Mucosa of descending colon (tissue), 3 donors: ENCODE measurements around the gene DNAJA2. TPM values are rescaled to one million over a fixed set of nuclear protein-coding genes. Genes with fewer than 3 reads are reported as not detected.
A peak's percentile ranks its signal among the peaks of the same experiment; 100 is the strongest.

Experiments used
- ATAC-seq: fragments of 200-7000 bp; cut with Tn5 transposase; one replicate; pipeline ENCODE4 v1.9.1; 2020; ENCODE audit warnings: mild to moderate bottlenecking, moderate library complexity
- DNase-seq, 3 donors: peaks; one replicate each; pipeline ENCODE4 v3.0.0-alpha.2; 2020
- H3K36me3 ChIP-seq: fragments of 200-600 bp; one replicate; pipeline ENCODE4 v1.8.0; 2021; ENCODE audit warnings: low read depth, mild to moderate bottlenecking
- H3K4me1 ChIP-seq: fragments of 200-600 bp; one replicate; pipeline ENCODE4 v1.8.0; 2021; ENCODE audit warnings: low read depth, mild to moderate bottlenecking
- H3K4me3 ChIP-seq: fragments of 200-600 bp; one replicate; pipeline ENCODE4 v1.8.0; 2021; ENCODE audit warnings: mild to moderate bottlenecking
- H3K9me3 ChIP-seq: fragments of 200-600 bp; one replicate; pipeline ENCODE4 v1.8.0; 2021; ENCODE audit warnings: mild to moderate bottlenecking
- intact Hi-C, 2 donors: fragments of 100-400 bp; cut with DNase I in 1 of 2; cut with micrococcal nuclease in 1 of 2; formaldehyde crosslinking; loops; one replicate each; pipeline versions ENCODE4 v1.11.0 to v1.11.1; 2022; cut with DNase I, micrococcal nuclease
- long read RNA-seq, 2 donors: library from polyadenylated mRNA; unstranded; transcript quantifications; one replicate each; pipeline ENCODE4 v2.0.0, GENCODE V29; 2019 to 2021
- total RNA-seq, 3 donors: library from RNA; stranded (reverse); fragmentation: NEBNext Ultra II Directional in 2 of 3; extraction: Animal tissue kit (Norgen Biotek cat#: 25700) in 2 of 3; gene quantifications; one replicate each; pipeline versions ENCODE4 v1.2.1 to v1.2.4, GENCODE V29; 2021 to 2023
- TF ChIP-seq, protein P1 (sequence below): fragments of 200-600 bp; IDR thresholded peaks from one replicate; pipeline ENCODE4 v1.8.0; 2022; ENCODE audit warnings: antibody characterized with exemption, mild to moderate bottlenecking
- donor health status: DM: no; HTN: no; CAD: no; lungs with moderate emphysema.
- donor health status: DM: no; HTN: no; CAD: no.
- donor health status: DM: no; HTN: yes; CAD: no.

The DNAJA2 gene
- 10 to 100 TPM; 55.5 to 74.7 (median 59.6) TPM for total RNA-seq
- long read RNA-seq, donor 1, transcript DNAJA2-201 (9 exons, 3,122 nt), result major isoform, 136 of 144 reads
- long read RNA-seq, donor 1, partial matches to known transcripts, result 2 of 144 reads
- long read RNA-seq, donor 1, other reads (novel, unspliced or antisense), result 5 of 144 reads
- long read RNA-seq, donor 2, transcript DNAJA2-201 (9 exons, 3,122 nt), result major isoform, 43 of 57 reads
- long read RNA-seq, donor 2, partial matches to known transcripts, result 10 of 57 reads
- long read RNA-seq, donor 2, other reads (novel, unspliced or antisense), result 4 of 57 reads

DNA sequence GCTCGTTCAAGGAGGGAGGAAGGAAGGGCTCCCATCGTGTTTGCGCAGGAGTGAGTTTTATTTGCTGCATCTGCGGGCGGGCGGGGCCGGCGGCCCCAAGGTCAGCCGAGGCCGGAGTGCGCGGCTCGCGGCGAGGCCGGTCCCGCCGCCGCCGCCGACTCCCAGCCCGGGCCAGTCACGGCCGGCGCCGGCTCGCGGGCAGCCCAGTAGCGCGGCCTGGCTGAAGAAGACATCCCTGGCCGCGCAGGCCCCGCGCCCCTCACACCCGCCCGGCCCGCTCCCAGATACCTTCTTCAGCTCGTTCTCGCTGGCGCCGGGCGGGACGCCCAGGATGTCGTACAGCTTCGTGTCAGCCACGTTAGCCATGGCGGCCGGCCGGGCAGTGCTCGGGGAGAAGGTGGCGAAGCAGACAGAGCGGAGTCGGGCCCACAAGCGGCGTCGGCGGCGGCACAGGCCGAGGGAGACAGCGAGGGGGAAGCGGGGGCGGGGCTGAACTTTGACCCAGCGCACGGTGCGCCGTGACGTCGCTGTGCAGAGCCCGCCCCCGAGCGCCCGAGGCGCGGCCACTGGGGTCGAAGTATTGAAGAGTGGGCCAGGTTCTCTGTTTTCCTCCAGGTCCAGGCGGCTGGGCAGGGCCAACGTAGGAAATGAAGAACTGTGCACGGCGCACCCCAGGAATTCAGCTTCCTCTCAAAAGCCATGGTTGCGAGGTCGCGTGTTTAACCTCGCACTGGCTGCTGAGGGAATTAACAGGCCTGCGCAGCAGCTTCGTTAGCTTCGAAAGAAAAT is at the start of gene DNAJA2:
DNAJA2 (minus strand) TSS at position 468 of the 789 bp plus-strand sequence; CDS start at position 366, 102 bp downstream.
- TF ChIP-seq, protein P1, sequence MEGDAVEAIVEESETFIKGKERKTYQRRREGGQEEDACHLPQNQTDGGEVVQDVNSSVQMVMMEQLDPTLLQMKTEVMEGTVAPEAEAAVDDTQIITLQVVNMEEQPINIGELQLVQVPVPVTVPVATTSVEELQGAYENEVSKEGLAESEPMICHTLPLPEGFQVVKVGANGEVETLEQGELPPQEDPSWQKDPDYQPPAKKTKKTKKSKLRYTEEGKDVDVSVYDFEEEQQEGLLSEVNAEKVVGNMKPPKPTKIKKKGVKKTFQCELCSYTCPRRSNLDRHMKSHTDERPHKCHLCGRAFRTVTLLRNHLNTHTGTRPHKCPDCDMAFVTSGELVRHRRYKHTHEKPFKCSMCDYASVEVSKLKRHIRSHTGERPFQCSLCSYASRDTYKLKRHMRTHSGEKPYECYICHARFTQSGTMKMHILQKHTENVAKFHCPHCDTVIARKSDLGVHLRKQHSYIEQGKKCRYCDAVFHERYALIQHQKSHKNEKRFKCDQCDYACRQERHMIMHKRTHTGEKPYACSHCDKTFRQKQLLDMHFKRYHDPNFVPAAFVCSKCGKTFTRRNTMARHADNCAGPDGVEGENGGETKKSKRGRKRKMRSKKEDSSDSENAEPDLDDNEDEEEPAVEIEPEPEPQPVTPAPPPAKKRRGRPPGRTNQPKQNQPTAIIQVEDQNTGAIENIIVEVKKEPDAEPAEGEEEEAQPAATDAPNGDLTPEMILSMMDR, result no peak
- Histone ChIP-seq H3K4me1 (peaks cover 17% of the 10 kb centered on the region), H3K9me3 (no peaks in the 10 kb centered on the region), H3K4me3 (peak within 1 kb of the TSS; percentile 96), H3K36me3 (no peaks in the 10 kb centered on the region)
- DNase-seq (peak; percentile 95 to 96 (median 96)), ATAC-seq (peak; percentile 98)
- intact Hi-C loops, result no loop called here

DNA sequence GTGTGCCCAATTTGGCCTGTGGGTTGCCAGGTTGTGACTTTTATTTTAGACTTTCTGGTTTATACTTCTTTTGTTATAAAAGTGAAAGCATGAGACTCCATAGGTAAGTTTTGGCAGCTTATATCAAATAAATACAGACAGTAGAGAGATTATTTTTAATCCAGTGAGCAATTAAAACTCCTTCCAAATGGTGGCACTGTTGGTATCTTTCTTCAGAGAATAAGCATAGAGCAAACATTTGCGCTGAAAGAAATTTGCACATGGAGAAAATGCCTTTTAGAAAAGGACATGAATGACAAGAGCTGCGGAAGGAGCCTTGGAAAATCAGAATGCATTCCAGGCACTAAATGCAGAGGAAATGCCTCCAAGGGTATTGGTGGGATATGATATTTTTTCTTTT is 46.1 kb upstream of the DNAJA2 start:
- DNase-seq, result no peak
- TF ChIP-seq, protein P1, result no peak
- Histone ChIP-seq H3K4me3 (no peak overlapping the region), H3K36me3 (no peaks in the 10 kb centered on the region), H3K9me3 (no peaks in the 10 kb centered on the region), H3K4me1 (no peaks in the 10 kb centered on the region)
- intact Hi-C loops, result no loop called here
- ATAC-seq, result no peak

DNA sequence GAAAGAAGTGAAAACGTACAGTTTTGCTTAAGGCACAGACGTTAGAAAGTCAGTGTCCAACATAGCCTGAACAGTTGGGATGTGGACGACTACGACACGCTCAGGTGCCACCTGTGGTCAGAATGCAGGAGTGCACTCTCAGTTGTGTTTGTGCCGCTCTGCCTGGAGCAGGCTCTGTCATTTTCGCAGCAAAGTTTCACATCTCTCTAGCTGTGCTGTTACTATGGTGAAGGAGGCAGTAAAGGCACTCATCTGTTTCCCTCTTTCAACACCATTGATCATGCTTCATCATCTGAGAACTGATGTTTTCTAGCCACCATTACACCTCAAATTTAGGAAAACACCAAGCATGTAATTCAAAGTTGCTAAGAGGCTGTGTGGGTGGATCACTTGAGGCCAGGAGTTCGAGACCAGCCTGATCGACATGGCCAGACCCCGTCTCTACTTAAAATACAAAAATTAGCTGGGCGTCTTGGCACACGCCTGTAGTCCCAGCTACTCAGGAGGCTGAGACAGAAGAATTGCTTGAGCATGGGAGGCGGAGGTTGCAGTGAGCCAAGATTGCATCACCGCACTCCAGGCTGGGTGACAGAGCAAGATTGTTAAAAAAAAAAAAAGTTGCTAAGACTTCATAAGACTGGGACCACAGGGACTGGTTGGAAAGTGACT is 44.9 kb upstream of the DNAJA2 start:
- Histone ChIP-seq H3K4me1 (no peaks in the 10 kb centered on the region), H3K9me3 (no peaks in the 10 kb centered on the region), H3K36me3 (no peaks in the 10 kb centered on the region), H3K4me3 (no peak overlapping the region)
- TF ChIP-seq, protein P1, result peak; percentile 49
- intact Hi-C loops, result no loop called here
- DNase-seq, result peak; percentile 48 to 60 (median 55)
- ATAC-seq, result peak; percentile 97

DNA sequence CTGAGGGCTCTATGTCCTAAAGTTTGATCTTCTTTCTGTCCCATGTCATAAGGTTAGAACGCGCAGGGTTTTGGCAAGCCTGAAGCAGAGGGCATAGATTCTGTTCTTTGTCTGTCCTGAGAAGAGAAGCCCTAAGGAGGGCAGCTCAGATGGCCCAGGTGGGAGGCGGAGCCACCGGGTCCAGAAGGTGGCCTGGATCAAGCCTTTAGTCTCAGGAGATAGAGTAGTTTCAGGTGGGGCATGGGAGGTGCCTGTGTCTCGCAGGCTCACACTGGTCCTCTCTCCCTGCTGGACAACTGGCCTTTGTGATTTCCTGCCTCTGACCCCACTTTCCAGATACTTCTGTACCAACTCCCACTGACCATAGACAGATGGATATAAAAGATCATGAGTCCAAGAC is 44.2 kb upstream of the DNAJA2 start:
- TF ChIP-seq, protein P1, result no peak
- DNase-seq (no peak), ATAC-seq (no peak)
- H3K4me3 ChIP-seq, result no peak overlapping the region
- intact Hi-C loops, result no loop called here
- no peaks in the 10 kb centered on the region for H3K4me1 ChIP-seq
- no peaks in the 10 kb centered on the region for H3K9me3 ChIP-seq
- no peaks in the 10 kb centered on the region for H3K36me3 ChIP-seq

DNA sequence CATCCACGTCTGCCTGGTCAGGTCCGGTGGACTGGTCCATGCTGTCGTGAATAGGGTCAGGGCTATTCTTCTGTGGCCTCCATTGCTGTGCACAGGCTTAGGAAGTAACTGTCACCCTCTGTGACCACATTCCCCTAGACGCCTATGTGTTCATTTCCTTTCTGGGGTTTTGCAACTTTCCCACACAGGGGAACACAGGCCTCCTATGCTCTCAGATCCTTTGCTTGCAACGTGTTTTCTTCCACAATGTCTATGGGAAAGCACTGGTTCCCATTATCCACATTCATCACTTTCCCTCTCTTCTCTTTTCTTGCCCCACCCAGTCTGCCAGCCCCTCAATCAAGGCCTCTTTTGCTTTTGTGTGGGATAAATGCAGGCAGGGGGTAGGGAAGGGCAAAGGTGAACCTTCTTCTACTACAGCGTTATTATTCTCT is 43.2 kb upstream of the DNAJA2 start:
- no peak for DNase-seq
- intact Hi-C loops, result no loop called here
- TF ChIP-seq, protein P1, result no peak

More for the DNA sequence above, 43.2 kb upstream of the DNAJA2 start:
- no peaks in the 10 kb centered on the region for H3K36me3 ChIP-seq
- peak; percentile 65 for ATAC-seq
- H3K4me3 ChIP-seq, result no peak overlapping the region
- H3K4me1 ChIP-seq, result no peaks in the 10 kb centered on the region
- H3K9me3 ChIP-seq, result no peaks in the 10 kb centered on the region
